BJ (cell line): ENCODE results near the gene DCT. TPM values are rescaled to one million over a fixed set of nuclear protein-coding genes. Genes with fewer than 3 reads are reported as not detected.

Experiments
- CTCF ChIA-PET: fragments of 350-600 bp; formaldehyde crosslinking; extraction: SDS; loops from one replicate; lab custom pipeline; 2021; ENCODE audit warnings: antibody characterized with exemption, inconsistent platforms; lab: Yijun Ruan, JAX
- POLR2A ChIA-PET: fragments of 300-600 bp; sonication (Branson Sonifier 250); formaldehyde crosslinking; extraction: SDS; loops from one replicate; lab custom pipeline; 2021; ENCODE audit warnings: antibody characterized with exemption; lab: Charles Lee
- DNase-seq: peaks from one replicate; pipeline ENCODE4 v3.0.0-alpha.2; 2011; ENCODE audit warnings: low read depth
- H3K27me3 ChIP-seq: 2 replicates; pipeline ENCODE4 v1.6.0; 2011; ENCODE audit warnings: low read length; ENCODE audit not compliant: control insufficient read depth, insufficient read depth
- H3K36me3 ChIP-seq: 2 replicates; pipeline ENCODE4 v1.5.1; 2011; ENCODE audit warnings: low read length; ENCODE audit not compliant: control insufficient read depth, insufficient read depth
- H3K4me3 ChIP-seq: 2 replicates; pipeline ENCODE4 v1.5.1; 2011; ENCODE audit warnings: low read depth, mild to moderate bottlenecking, control low read depth, low read length
- CTCF ChIP-seq: IDR thresholded peaks from 2 replicates; pipeline ENCODE4 v1.5.1; 2011; ENCODE audit warnings: low read depth, mild to moderate bottlenecking, control low read depth, inconsistent platforms, low read length, moderate library complexity; ENCODE audit not compliant: insufficient read depth
- polyA plus RNA-seq: library from polyadenylated mRNA; depleted of rRNA; stranded (reverse); fragments of >200 nt; gene quantifications from 2 replicates; pipeline ENCODE4 v1.2.3, GENCODE V29; 2011

The DCT gene
- polyA plus RNA-seq, 1 experiment = not detected

- H3K36me3 ChIP-seq = no peaks in the 10 kb centered on the region
- no peak overlapping the region for H3K4me3 ChIP-seq
- no peak for DNase-seq
- POLR2A ChIA-PET = interaction anchor here (0.7 kb wide), 1 partner anchor 27 kb away, joined by 4 read pairs; no protein-coding TSS in a partner anchor
- 0 out of 2 replicates have a peak, but pooled peaks cover 1% of the 10 kb centered on the region for H3K27me3 ChIP-seq
- CTCF ChIA-PET = no interaction called here
- no peak for TF ChIP-seq CTCF
Observed at GRCh38 chr13:94411747-94412146, 67.7 kb downstream of the DCT start.

- Histone ChIP-seq H3K4me3 (no peak overlapping the region), H3K36me3 (no peaks in the 10 kb centered on the region), H3K27me3 (0 out of 2 replicates have a peak, but pooled peaks cover 1% of the 10 kb centered on the region)
- TF ChIP-seq CTCF = no peak
- ChIA-PET CTCF (interaction anchor here (1.5 kb wide), 1 partner anchor 8 kb away, joined by 4 read pairs; no protein-coding TSS in a partner anchor), POLR2A (no interaction called here)
- no peak for DNase-seq
Observed at GRCh38 chr13:94408314-94409036, 71.0 kb downstream of the DCT start.

- CTCF ChIA-PET = no interaction called here
- no peak for DNase-seq
- H3K27me3 ChIP-seq = no peaks in the 10 kb centered on the region
- POLR2A ChIA-PET = no interaction called here
- no peak for TF ChIP-seq CTCF
- no peak overlapping the region for H3K4me3 ChIP-seq
- no peaks in the 10 kb centered on the region for H3K36me3 ChIP-seq
Observed at GRCh38 chr13:94400874-94401273, 78.6 kb downstream of the DCT start.

- Histone ChIP-seq H3K27me3 (no peaks in the 10 kb centered on the region), H3K4me3 (no peak overlapping the region), H3K36me3 (no peaks in the 10 kb centered on the region)
- TF ChIP-seq CTCF = no peak
- no peak for DNase-seq
- POLR2A ChIA-PET = no interaction called here
- CTCF ChIA-PET = no interaction called here
Observed at GRCh38 chr13:94399812-94400211, 79.7 kb downstream of the DCT start.

GRCh38 chr13:94395860-94396259 lies 83.6 kb downstream of the DCT start:
- ChIA-PET CTCF (interaction anchor here (1.2 kb wide), 1 partner anchor 10 kb away, joined by 3 read pairs; no protein-coding TSS in a partner anchor), POLR2A (no interaction called here)
- no peaks in the 10 kb centered on the region for H3K36me3 ChIP-seq
- no peak overlapping the region for H3K4me3 ChIP-seq
- no peak for TF ChIP-seq CTCF
- no peak for DNase-seq
- no peaks in the 10 kb centered on the region for H3K27me3 ChIP-seq
